GM18507 (cell line): ENCODE data around the gene PHLDB3.
A peak's percentile ranks its signal among the peaks of the same experiment; 100 is the strongest.
"Not testable (repeated sequence)": the region's sequence is repeated elsewhere in the genome, so short reads cannot be mapped to it uniquely, and the experiment has no call there.

Experiments
- DNase-seq: peaks from one replicate; pipeline ENCODE4 v3.0.0; 2011; ENCODE audit warnings: low read depth; ENCODE audit not compliant: insufficient read length; ENCODE audit errors: extremely low spot score
- FAIRE-seq: peaks from 2 replicates; lab custom pipeline; 2011; peaks lifted over from hg19 to GRCh38; lab: Jason Lieb, UNC

Gene PHLDB3

DNA sequence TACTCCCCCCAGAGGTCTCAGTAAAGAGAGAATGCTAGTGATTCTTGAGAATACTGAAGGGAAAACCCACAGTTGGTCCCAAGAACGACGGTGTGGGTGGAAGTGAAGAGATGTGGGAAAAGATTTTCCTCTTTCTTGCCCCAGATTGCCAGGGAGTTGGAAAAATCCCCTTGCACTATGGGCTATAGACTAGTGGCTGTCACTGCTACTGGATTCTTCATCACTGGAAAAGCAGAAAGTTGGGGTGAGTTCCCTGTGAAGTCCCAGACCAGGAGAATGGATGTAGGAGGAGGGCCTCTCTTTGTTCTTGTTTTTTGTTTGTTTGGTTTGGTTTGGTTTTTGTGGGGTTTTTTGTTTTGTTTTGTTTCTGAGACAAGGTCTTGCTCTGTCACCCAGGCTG is 50.5 kb downstream of the PHLDB3 start:
- FAIRE-seq: no peak

DNA sequence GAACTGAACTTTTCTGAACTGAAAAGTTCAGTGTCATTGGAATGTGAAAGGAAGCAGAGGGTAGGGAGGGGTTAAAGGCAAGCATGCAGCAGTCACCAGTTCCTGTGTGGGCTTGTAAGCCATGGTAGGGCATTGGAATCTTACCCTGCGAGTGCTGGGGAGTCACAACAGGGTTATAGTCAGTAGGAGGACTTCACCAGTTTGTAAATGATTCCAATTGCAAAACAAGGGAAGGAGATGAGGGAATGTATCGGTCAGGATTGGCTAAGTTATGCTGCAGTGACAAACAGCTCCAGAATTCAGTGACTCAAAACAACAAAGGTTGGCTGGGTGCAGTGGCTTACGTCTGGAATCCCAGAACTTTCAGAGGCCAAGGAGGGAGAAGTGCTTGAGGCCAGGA is 52.0 kb downstream of the PHLDB3 start:
- FAIRE-seq: no peak
- DNase-seq: no peak

More for the DNA sequence above, 50.5 kb downstream of the PHLDB3 start:
- no peak for DNase-seq

DNA sequence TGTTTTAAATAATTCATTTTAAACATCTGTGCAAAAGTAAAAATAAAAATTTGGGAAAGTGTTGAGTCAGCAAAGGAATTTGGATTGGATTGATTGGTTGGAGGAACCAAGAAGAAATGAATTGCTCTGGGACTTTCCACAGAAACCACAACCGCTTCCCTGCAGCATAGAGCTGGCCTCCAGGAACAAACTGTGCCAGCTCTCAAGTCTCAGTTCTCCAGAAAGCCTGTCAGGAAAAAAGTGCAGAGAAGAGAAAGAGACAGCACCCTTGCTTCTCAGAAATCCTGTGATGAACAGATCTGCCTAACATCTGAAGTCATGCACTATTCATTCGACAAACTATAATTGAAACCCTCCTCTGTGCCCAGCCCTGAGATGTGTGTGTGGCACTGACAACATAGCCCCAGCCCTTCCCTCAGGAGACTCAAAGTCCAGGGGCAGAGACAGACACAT is 54.0 kb downstream of the PHLDB3 start:
- FAIRE-seq: no peak
- DNase-seq: no peak

DNA sequence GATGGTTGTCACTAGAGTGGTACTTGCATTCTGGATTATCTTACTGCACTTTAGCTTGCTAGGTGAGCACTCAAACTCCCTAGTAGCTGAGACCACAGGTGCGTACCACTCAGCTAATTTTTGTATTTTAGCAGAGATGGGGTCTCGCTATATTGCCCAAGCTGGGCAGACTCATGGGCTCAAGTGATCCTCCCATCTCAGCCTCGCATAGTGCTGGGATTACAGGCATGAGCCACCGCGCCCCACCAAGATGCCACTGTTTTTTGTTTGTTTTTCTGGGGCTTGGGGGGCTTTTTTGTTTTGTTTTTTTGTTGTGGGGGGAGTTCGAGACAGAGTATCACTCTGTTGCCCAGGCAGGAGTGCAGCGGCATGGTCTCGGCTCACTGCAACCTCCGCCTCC is 56.9 kb downstream of the PHLDB3 start:
- DNase-seq (no peak), FAIRE-seq (no peak)

DNA sequence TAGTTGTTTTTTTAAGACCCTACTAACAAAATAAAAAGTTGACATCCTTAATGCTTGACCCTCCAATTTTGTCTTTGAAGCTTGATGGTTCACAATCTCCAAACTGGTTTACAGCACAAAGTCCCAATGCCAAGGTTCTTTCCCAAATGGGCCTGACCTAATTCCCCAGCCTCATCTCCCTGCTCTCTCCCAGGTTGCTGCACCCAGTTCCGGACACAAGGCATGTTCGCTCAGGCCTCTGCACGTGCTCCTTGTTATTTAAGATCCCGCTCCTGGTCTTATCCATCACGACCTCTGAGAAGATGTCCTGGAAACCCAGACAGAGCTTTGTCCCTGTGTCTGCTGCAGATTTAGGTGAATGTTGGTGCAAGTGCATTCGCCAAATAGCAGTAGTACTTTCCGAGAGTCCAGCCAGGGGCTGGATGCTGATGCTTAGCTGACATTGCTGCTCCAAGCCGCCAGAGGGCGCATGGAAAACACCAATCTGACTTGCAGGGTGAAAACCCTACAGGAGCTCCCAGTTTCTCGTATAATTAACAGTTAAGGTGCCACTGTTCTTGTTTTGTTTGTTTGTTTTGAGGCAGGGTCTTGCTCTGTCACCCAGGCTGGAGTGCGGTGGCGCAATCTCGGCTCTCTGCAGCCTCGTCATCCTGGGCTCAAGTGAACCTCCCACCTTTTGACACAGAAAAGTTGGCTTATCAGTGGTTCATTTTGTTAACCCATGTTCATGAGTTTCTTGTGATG is 57.6 kb downstream of the PHLDB3 start:
- peak; percentile 82 for FAIRE-seq
- peak; percentile 58 for DNase-seq

DNA sequence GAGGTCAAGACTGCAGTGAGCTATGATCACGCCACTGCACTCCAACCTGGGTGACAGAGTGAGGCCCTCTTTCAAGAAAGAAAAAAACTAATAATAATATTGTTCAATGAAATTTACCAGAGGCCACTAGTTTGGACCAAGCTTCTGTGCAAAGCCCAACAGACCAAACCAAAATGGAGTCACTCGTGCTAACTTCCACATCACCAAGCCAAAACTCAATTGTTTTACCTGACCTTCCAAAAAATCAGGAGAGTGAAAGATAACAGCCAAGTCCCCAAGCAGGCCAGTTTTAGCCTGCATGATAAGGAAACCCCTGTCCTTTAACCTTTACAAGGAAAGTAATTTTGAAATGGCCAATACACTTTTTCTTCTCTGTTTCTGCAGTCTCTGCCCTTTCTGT is 59.1 kb downstream of the PHLDB3 start:
- DNase-seq: no peak
- no peak for FAIRE-seq

DNA sequence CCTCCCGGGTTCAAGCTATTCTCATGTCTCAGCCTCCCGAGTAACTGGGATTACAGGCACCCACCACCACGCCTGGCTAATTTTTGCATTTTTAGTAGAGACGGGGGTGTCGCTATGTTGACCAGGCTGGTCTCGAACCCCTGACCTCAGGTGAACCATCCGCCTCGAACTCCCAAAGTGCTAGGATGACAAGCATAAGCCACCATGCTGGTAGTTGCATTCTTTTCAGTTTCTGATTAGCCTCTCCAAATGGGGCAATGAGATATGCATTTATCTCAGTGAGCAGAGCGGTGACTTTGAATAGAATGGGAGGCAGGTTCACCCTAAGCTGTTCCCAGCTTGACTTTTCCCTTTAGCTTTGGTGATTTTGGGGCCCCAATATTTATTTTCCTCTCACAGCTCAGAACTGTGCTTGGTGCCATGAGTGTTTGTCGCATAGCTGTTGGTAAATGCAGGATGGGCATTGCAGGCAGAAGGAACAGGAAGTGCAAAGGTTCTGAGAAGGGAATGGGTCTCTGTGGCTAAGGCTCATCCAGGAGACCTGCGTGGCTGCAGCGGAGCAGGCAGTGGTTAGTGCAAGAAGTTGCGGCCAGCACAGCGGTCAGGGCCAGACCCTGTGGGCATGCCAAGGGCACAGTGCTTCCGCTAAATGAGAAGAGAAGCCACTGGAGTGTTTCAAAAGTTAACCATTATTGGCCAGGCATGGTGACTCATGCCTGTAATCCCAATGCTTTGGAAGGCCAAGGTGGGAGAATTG is 59.8 kb downstream of the PHLDB3 start:
- FAIRE-seq: no peak
- DNase-seq: no peak

DNA sequence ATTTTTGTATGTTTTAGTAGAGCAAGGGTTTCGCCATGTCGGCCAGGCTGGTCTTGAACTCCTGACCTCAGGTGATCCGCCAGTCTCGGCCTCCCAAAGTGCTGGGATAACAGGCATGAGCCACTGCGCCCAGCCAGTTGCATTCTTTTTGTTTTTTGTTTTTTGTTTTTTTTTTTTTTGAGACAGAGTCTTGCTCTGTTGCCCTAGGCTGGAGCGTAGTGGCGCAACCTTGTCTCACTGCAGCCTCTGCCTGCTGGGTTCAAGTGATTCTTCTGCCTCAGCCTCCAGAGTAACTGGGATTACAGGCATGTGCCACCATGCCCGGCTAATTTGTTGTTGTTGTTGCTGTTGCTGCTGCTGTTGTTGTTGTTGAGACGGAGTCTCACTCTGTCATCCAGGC is 60.5 kb downstream of the PHLDB3 start:
- DNase-seq, FAIRE-seq: not testable (repeated sequence)

DNA sequence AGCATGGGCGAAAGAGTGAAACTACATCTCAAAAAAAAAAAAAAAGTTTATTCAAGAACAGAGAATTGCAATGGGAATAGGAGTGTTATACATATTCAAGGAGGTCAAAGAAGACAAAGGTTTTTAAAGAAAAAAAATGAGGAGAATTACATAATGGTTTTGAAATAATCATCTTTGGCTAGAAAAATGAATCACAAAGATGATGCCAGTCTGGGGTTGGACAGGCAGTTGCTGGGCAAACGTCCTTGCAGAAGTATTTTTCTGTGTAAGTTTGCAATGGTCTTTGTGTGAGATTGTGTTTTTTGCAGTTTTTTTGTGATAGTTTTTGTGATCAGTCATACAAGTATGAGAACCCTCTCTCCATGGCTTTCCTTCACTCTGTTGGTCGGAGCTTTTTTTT is 62.8 kb downstream of the PHLDB3 start:
- DNase-seq (no peak), FAIRE-seq (no peak)

DNA sequence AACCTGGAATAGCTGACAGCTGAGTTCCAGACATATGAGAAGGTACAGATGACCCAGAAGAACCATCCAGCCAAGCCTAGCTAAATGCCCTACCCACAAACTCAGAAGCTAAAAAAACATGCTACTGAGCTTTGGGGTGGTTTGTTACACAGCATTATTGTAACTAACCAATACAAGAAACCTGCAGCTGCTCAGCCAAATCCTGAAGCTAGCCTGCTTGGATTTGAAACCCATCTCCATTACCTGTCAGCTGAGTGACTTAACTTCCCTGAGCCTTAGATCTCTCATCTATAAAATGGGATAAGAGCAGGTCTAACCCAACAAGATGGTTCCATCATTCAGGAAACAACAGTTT is 64.9 kb downstream of the PHLDB3 start:
- no peak for DNase-seq
- no peak for FAIRE-seq

DNA sequence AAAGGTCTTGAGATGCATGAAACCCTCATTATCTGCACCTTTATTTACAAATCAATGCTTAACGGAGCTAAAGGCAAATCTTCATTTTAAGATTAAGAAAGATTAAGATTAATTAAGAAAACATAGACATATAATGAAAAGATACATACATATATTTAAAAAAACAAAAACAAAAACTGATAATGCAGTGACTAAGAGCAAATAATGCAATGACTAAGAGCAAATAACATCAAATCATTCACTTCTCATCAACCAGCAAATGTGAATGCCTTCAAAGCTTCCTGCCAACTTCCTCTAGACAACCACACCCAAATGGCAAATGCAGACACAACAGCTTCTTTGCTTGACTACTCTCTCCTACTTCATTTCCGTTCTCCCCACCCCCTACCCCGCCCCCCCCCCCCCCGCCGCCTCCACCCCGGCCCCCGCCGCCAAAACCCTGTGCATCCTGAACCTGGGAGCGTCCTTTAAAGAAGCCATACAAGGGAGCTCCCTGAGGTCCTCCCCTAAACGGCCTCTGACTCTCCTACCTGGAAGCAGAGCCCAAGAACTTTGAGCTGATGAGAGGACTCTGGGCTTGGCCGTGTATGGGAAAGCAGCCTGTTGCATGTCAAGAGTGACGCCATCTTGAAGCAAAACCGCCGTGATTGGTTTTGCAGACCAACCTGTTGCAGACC is 65.4 kb downstream of the PHLDB3 start:
- DNase-seq (no peak), FAIRE-seq (no peak)

DNA sequence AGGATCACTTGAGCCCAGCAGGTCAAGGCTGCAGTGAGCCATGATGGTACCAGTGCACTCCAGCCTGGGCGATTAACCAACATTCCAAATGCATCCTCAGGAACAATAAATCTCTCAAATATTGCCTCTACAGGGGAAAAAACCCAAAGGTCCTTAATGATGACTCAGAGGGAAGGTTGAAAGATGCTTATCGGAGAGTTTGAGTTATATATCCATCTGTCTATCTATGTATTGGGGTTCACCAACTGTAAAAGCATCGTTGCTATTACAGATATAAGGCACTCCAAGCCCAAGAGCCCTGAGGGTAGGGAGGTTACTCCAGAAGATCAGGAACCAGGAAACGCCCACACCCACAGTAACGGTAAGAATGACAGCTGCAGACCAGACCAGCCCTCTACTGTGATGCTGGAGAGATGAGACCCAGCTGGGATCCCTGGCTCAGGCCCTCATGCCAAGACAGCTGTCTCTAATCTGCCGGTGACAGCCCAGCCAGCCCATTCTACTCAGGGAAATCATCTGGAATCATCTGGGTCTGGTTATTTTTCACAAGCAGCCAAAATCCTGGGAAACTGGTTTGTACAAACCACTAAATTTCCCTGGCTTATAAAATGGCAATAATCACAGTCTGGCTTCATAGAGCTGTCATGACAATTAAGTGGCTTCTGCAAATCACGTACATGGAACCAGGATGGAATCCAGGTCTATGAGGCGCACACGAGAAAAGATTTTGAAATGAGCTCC is 66.1 kb downstream of the PHLDB3 start:
- FAIRE-seq: no peak

DNA sequence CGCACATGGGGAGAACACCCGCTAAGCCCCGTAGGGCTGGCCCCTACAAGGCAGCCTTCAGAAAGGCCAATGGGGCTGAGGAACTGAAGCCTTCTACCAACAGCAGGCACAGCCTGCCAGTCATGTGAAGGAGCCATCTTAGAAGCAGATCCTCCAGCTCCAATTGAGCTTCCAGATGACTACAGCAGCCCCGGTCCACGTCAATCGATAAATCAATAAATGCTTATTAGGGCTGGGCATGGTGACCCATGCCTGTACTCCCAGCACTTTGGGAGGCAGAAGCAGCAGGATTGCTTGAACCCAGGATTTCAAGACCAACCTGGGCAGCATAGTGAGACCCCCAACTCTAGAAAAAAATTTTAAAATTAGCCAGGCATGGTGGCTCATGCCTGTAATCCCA is 66.8 kb downstream of the PHLDB3 start:
- DNase-seq (no peak), FAIRE-seq (no peak)

More for the DNA sequence above, 66.1 kb downstream of the PHLDB3 start:
- no peak for DNase-seq

DNA sequence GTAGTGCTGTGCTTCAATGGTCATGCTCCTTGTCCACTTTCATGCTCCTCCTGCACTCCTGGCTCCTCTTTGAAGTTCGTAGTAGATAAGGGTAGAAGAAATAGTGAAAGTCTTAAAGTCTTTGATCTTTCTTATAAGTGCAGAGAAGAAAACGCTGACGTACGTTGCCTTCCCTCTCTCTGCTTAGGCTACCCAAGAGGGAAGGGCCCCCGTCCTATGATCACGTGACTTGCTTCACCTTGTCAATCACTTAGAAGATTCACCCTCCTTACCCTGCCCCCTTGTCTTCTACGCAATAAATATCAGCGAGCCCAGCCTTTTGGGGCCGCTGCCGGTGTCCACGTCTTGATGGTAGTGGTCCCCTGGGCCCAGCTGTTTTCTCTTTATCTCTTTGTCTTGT is 67.3 kb downstream of the PHLDB3 start:
- DNase-seq, FAIRE-seq: not testable (repeated sequence)

DNA sequence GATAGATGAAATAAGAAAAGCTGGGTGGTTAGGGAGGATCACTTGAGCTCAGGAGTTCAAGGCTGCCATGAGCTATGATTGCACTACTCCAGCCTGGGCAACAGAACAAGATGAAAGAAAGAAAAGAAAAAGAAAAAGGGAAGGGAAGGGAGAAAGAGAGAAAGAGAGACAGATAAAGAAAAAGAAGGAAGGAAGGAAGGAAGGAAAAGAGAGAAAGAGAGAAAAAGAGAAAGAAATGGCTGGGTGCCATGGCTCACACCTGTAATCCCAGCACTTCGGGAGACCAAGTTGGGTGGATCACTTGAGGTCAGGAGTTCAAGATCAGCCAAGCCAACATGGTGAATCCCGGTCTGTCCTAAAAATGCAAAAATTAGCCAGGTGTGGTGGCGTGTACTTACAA is 68.8 kb downstream of the PHLDB3 start:
- DNase-seq (no peak), FAIRE-seq (no peak)

DNA sequence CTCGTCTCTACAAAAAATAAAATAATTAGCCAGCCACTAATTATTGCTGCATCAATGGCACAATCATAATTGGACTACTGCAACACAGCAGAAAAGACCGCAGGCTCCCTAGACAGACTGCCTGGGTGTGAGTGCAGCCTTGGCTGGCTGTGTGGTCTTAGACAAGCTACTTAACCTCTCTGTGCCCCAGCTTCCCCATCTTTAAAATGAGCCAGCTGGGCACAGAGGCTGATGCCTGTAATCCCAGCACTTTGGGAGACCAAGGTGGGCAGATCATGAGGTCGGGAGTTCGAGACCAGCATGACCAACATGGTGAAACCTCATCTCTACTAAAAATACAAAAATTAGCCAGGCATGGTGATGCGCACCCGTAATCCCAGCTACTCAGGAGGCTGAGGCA is 70.9 kb downstream of the PHLDB3 start:
- DNase-seq: no peak
- FAIRE-seq: no peak

DNA sequence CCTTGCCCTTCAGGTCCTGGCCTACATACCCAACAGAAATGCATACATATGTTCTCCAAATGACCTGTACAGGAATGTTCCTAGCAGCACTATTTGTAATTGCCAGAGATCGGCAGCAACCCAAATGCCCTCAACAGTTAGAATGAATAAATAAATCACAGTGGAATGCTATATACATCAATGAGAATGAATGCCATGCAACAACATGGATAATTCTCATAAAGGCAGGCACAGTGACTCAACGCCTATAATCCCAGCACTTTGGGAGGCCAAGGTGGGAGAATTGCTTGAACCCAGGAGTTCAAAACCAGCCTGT is 71.2 kb downstream of the PHLDB3 start:
- DNase-seq (no peak), FAIRE-seq (no peak)

DNA sequence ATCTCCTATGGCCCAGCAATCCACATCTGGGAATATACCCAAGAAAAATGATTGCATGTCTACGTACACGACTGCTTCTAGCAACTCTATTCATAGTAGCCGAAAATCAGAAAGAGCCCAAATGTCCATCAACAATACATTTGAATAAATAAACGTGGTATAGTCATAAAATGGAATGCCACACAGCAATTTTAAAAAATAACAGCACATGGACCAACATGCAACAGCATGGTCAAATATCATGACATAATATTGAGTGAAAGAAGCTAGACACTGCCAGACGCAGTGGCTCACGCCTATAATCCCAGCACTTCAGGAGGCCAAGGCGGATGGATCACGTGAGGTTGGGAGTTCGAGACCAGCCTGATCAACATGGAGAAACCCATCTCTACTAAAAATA is 73.6 kb downstream of the PHLDB3 start:
- DNase-seq: no peak
- no peak for FAIRE-seq

DNA sequence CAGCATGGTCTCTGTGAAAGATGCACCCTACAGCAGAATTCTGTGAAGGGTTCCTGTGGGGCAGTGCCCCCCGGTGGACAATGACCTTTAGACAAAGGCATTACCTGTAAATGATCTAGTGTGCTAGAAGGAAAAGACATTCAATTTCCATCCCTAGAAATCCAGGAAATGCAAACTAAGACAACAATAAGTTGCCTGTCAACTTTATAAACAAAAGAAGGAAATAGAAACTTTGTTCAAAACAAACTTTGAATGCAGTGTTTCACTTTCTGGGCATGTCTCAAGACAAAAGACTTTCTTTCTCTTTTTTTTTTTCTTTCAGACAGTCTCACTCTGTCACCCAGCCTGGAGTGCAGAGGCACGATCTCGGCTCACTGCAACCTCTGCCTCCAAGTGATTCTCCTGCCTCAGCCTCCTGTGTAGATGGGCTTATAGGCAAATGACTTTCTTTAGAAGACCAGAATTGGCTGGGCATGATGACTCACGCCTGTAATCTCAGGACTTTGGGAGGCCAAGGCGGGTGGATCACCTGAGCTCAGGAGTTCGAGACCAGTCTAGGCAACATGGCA is 74.3 kb downstream of the PHLDB3 start:
- FAIRE-seq (peak; percentile 44), DNase-seq (no peak)

DNA sequence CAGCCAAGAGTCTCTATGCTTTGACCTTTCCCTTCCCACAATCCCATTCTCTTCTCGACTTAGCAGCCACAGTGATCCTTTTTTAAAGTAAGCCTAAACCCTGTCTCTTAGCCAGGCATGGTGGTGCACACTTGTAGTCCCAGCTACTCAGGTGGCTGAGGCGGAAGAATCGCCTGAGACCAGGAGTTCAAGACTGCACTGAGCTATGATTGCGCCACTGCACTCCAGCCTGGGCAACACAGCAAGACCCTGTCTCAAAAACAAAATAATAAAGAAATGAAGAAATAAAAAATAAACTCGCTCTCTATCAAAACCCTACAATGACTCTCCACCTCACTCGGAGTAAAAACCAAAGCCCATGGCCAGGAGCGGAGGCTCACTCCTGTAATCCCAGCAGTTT is 75.2 kb downstream of the PHLDB3 start:
- FAIRE-seq (no peak), DNase-seq (no peak)
